HEK293 (cell line): ENCODE measurements around the gene KANSL3.
"Not testable (repeated sequence)": the region's sequence is repeated elsewhere in the genome, so short reads cannot be mapped to it uniquely, and the experiment has no call there.

Experiments
- CTCF ChIA-PET: fragments of 350-600 bp; formaldehyde crosslinking; extraction: SDS; loops from one replicate; lab custom pipeline; 2021; ENCODE audit warnings: antibody characterized with exemption; lab: Yijun Ruan, JAX
- POLR2A ChIA-PET: fragments of 300-600 bp; formaldehyde crosslinking; extraction: SDS; loops from one replicate; lab custom pipeline; 2020; ENCODE audit warnings: antibody characterized with exemption, inconsistent platforms; lab: Yijun Ruan, JAX
- H3K27ac ChIP-seq: fragments of 200-500 bp; sonication (Bioruptor generic); 2 replicates; pipeline ENCODE4 v1.5.1; 2014; ENCODE audit warnings: low read depth, low read length, control low read depth, inconsistent platforms; ENCODE audit errors: extremely low read depth
- H3K36me3 ChIP-seq, 2 experiments: fragments of 200-500 bp in 1 of 2; sonication (Bioruptor generic) in 1 of 2; 1 replicate in 1 of 2; 2 replicates in 1 of 2; pipeline ENCODE4 v1.5.1; 2014 to 2017; ENCODE audit warnings: inconsistent platforms in 2 of 2, low read length in 2 of 2; ENCODE audit not compliant: control insufficient read depth in 2 of 2, insufficient read depth in 1 of 2
- H3K4me1 ChIP-seq: fragments of 200-500 bp; sonication (Bioruptor generic); 2 replicates; pipeline ENCODE4 v1.5.1; 2014; ENCODE audit warnings: mild to moderate bottlenecking, low read length, inconsistent platforms; ENCODE audit not compliant: control insufficient read depth, insufficient read depth
- H3K4me3 ChIP-seq: 2 replicates; pipeline ENCODE4 v1.5.1; 2011; ENCODE audit warnings: low read depth, mild to moderate bottlenecking, control low read depth, low read length, moderate library complexity
- H3K9me3 ChIP-seq: fragments of 200-500 bp; sonication (Bioruptor generic); 2 replicates; pipeline ENCODE4 v1.5.1; 2014; ENCODE audit warnings: low read depth, low read length, inconsistent platforms; ENCODE audit not compliant: control insufficient read depth, insufficient read depth
- GLIS1 ChIP-seq: fragments of 450-650 bp; formaldehyde crosslinking; IDR thresholded peaks from 2 replicates; pipeline ENCODE4 v1.5.1; 2016; ENCODE audit warnings: missing biosample characterization, missing genetic modification characterization
- HOXA7 ChIP-seq: sonication (generic); formaldehyde crosslinking; IDR thresholded peaks from 2 replicates; pipeline ENCODE4 v1.8.1; 2022; ENCODE audit warnings: missing genetic modification reagents, borderline replicate concordance
- IKZF3 ChIP-seq: fragments of 450-650 bp; IDR thresholded peaks from 2 replicates; pipeline ENCODE4 v1.5.0; 2018; ENCODE audit warnings: missing biosample characterization, mild to moderate bottlenecking, missing genetic modification characterization, moderate library complexity
- PRDM1 ChIP-seq: fragments of 450-650 bp; formaldehyde crosslinking; IDR thresholded peaks from 2 replicates; pipeline ENCODE4; 2016; ENCODE audit warnings: missing biosample characterization, missing genetic modification characterization
- SALL2 ChIP-seq: fragments of 450-650 bp; formaldehyde crosslinking; IDR thresholded peaks from 2 replicates; pipeline ENCODE4 v1.5.0; 2017; ENCODE audit warnings: missing biosample characterization, mild to moderate bottlenecking, missing genetic modification characterization, borderline replicate concordance
- SCRT1 ChIP-seq: fragments of 450-650 bp; formaldehyde crosslinking; IDR thresholded peaks from 2 replicates; pipeline ENCODE4 v1.5.1; 2016; ENCODE audit warnings: missing biosample characterization, missing genetic modification characterization, borderline replicate concordance
- SP7 ChIP-seq: fragments of 450-650 bp; formaldehyde crosslinking; IDR thresholded peaks from 2 replicates; pipeline ENCODE4 v1.5.1; 2016; ENCODE audit warnings: missing biosample characterization, missing genetic modification characterization
- ZBTB7A ChIP-seq: fragments of 450-650 bp; formaldehyde crosslinking; IDR thresholded peaks from 2 replicates; pipeline ENCODE4 v1.5.1; 2016; ENCODE audit warnings: low read depth, missing biosample characterization, missing genetic modification characterization
- ZFP37 ChIP-seq: fragments of 450-650 bp; formaldehyde crosslinking; IDR thresholded peaks from 2 replicates; pipeline ENCODE4 v1.5.1; 2016; ENCODE audit warnings: missing biosample characterization, missing genetic modification characterization
- ZIC2 ChIP-seq: fragments of 450-650 bp; formaldehyde crosslinking; IDR thresholded peaks from 2 replicates; pipeline ENCODE4 v1.5.1; 2016; ENCODE audit warnings: missing biosample characterization, missing genetic modification characterization
- ZNF114 ChIP-seq: fragments of 450-650 bp; formaldehyde crosslinking; IDR thresholded peaks from 2 replicates; pipeline ENCODE4 v1.5.0; 2017; ENCODE audit warnings: missing biosample characterization, missing genetic modification characterization
- ZNF211 ChIP-seq: fragments of 450-650 bp; formaldehyde crosslinking; IDR thresholded peaks from 2 replicates; pipeline ENCODE4 v1.5.1; 2016; ENCODE audit warnings: low read depth, missing biosample characterization, missing genetic modification characterization
- ZNF341 ChIP-seq: fragments of 450-650 bp; formaldehyde crosslinking; IDR thresholded peaks from 2 replicates; pipeline ENCODE4; 2016; ENCODE audit warnings: low read depth, missing biosample characterization, missing genetic modification characterization
- ZNF350 ChIP-seq: fragments of 450-650 bp; formaldehyde crosslinking; IDR thresholded peaks from 2 replicates; pipeline ENCODE4 v1.5.0; 2017; ENCODE audit warnings: missing biosample characterization, mild to moderate bottlenecking, missing genetic modification characterization
- ZNF768 ChIP-seq: fragments of 450-650 bp; formaldehyde crosslinking; IDR thresholded peaks from 2 replicates; pipeline ENCODE4 v1.5.1; 2018; ENCODE audit warnings: missing biosample characterization, mild to moderate bottlenecking, missing genetic modification characterization
- ZNF777 ChIP-seq: fragments of 450-650 bp; formaldehyde crosslinking; IDR thresholded peaks from 2 replicates; pipeline ENCODE4 v1.5.1; 2017; ENCODE audit warnings: missing biosample characterization, missing genetic modification characterization, borderline replicate concordance
- TF ChIP-seq, protein P1 (sequence below): fragments of 450-650 bp; formaldehyde crosslinking; IDR thresholded peaks from 2 replicates; pipeline ENCODE4 v1.5.1; 2016; ENCODE audit warnings: missing biosample characterization, missing genetic modification characterization, low read depth

Gene KANSL3

DNA sequence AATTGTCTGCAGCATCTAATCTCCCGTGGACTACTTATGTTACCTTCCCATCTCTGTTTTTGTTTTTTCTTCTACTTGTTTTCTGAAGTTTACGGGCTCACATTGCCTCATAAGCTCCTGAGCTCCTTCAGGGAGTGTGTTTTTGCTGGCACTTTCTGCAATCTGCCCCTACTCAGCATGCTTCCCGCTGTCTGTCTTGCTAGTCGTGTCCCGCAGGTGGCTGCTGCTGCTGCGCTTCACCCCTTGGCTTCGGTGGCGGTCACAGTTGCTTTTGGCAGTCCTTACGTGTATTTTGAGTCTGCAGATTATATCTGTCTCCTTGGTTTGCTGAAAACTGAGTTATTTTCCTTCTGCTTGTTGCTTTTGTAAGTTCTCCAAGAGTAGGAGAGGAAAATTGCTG, 41.7 kb upstream of the KANSL3 start (continued):
- TF ChIP-seq PRDM1 (peak; percentile 58; the same call in 1 of the 2 replicates), SCRT1 (tag by site-specific recombination) (peak; percentile 77; the same call in 1 of the 2 replicates), ZFP37 (tag by site-specific recombination) (no peak), ZNF341 (no peak), ZIC2 (tag by site-specific recombination) (peak; percentile 79)

DNA sequence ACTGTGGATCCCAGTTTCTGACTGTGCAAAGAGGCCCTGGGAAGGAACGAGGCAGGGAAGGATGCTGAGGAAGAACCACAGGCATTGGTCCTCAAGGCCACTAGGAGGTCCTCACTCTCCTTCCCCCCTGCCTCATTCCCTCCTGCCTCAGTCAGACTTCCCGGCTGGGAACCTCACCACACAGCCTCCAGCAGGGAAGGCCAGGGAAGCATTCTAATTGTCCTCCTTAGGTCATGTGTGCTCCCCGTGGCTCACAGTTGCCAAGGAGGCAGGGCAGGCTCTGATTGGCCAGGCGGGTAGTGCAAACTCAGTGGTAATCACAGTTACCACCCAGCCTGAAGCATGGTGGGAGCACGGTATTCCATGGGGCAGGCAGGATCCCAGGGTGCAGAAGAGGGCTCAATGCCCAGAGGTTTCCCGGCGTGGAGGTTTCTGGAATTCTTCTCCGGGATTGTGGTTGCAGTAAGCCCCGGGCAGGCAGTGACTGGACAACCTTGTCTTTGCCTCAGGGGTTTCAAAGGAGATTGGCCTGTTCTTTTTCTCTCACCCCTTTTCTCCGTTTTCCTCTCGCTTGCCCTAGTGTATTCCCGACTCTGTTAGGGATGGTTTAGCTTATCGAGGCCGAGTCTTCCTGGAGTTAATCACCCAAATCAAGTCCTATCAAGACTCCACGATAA, 31.6 kb upstream of the KANSL3 start:
- ChIA-PET CTCF (interaction anchor here (1.2 kb wide), 1 partner anchor 93 kb away, joined by 5 read pairs; no protein-coding TSS in a partner anchor), POLR2A (no interaction called here)
- Histone ChIP-seq H3K27ac (no peak overlapping the region), H3K36me3 (no peaks in the 10 kb centered on the region), H3K4me1 (no peaks in the 10 kb centered on the region), H3K9me3 (no peaks in the 10 kb centered on the region), H3K4me3 (no peak overlapping the region)
- no peak for TF ChIP-seq SALL2 (tag by site-specific recombination)
- TF ChIP-seq GLIS1 (tag by site-specific recombination): 0 out of 2 replicates have a peak, but pooled peaks have one; percentile 8
- TF ChIP-seq ZBTB7A (tag by site-specific recombination): no peak
- no peak for TF ChIP-seq ZNF211
- peak; percentile 98 for TF ChIP-seq ZIC2 (tag by site-specific recombination)
- no peak for TF ChIP-seq ZNF768 (tag by site-specific recombination)

DNA sequence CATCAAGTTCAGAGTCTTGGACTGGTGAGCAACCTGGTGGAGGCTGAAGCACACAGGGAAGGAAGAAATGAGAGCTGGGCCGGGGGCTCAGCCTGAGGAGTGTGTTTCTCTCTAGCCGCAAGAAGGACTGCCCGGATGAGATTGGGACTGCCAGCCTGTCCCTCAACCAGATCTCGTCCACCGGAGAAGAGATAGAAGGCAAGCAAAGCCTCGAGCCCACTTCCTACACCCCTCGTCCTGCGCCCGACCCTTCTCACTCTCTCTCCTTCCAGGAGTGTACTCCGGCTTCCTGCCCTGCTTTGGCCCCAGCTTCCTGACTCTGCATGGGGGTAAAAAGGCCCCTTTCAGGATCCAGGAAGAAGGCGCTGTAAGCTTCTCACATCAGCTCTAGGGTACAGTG, 30.7 kb upstream of the KANSL3 start:
- TF ChIP-seq SP7 (tag by site-specific recombination): no peak
- TF ChIP-seq ZNF350 (tag by site-specific recombination): no peak
- TF ChIP-seq ZNF777 (tag by site-specific recombination): no peak
- TF ChIP-seq, protein P1, sequence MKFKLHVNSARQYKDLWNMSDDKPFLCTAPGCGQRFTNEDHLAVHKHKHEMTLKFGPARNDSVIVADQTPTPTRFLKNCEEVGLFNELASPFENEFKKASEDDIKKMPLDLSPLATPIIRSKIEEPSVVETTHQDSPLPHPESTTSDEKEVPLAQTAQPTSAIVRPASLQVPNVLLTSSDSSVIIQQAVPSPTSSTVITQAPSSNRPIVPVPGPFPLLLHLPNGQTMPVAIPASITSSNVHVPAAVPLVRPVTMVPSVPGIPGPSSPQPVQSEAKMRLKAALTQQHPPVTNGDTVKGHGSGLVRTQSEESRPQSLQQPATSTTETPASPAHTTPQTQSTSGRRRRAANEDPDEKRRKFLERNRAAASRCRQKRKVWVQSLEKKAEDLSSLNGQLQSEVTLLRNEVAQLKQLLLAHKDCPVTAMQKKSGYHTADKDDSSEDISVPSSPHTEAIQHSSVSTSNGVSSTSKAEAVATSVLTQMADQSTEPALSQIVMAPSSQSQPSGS (tag by site-specific recombination): no peak
- TF ChIP-seq ZNF768 (tag by site-specific recombination): no peak
- TF ChIP-seq IKZF3 (tag by site-specific recombination): no peak
- TF ChIP-seq HOXA7 (CRISPR knock-in tag): no peak
- TF ChIP-seq ZNF114 (tag by site-specific recombination): no peak
- ChIA-PET CTCF (interaction anchor here (0.6 to 1.2 kb wide), 2 partner anchors 94 to 196 kb away, joined by 3 to 5 read pairs; no protein-coding TSS in a partner anchor), POLR2A (no interaction called here)
- no peaks in the 10 kb centered on the region for H3K36me3 ChIP-seq
- H3K27ac ChIP-seq: no peak overlapping the region
- H3K4me3 ChIP-seq: no peak overlapping the region
- H3K4me1 ChIP-seq: no peaks in the 10 kb centered on the region
- no peaks in the 10 kb centered on the region for H3K9me3 ChIP-seq

DNA sequence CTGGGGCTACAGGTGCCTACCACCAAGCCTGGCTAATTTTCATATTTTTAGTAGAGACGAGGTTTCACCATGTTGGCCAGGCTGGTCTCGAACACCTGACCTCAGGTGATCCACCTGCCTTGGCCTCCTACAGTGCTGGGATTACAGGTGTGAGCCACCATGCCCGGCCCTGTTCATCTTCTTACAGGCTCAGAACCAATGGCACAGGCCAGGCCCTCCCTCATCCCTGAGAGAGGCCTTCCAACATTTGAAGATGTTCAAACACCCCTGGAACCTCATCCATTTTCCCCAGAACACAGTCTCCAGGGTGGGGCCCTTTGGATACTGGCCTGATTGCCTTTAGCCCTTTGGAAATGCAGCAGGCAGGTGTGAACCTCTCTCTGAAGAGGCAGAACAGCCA, 27.6 kb upstream of the KANSL3 start:
- POLR2A ChIA-PET: interaction anchor here (1.0 to 1.4 kb wide), 2 partner anchors 28 to 76 kb away, joined by 4 to 7 read pairs; partner anchors contain the start of gene KANSL3
- H3K27ac ChIP-seq, H3K36me3 ChIP-seq, H3K4me1 ChIP-seq, H3K9me3 ChIP-seq, H3K4me3 ChIP-seq: not testable (repeated sequence)
- CTCF ChIA-PET: interaction anchor here (0.7 kb wide), 1 partner anchor 51 kb away, joined by 3 read pairs; no protein-coding TSS in a partner anchor
